Embryonic facial prominence (tissue), 1 donor: ENCODE data around the gene ARHGAP23.

Source experiments
- DNase-seq: peaks from one replicate; pipeline ENCODE4 v3.0.0-alpha.2; 2016; ENCODE audit errors: extremely low spot score

ARHGAP23 gene, protein sequence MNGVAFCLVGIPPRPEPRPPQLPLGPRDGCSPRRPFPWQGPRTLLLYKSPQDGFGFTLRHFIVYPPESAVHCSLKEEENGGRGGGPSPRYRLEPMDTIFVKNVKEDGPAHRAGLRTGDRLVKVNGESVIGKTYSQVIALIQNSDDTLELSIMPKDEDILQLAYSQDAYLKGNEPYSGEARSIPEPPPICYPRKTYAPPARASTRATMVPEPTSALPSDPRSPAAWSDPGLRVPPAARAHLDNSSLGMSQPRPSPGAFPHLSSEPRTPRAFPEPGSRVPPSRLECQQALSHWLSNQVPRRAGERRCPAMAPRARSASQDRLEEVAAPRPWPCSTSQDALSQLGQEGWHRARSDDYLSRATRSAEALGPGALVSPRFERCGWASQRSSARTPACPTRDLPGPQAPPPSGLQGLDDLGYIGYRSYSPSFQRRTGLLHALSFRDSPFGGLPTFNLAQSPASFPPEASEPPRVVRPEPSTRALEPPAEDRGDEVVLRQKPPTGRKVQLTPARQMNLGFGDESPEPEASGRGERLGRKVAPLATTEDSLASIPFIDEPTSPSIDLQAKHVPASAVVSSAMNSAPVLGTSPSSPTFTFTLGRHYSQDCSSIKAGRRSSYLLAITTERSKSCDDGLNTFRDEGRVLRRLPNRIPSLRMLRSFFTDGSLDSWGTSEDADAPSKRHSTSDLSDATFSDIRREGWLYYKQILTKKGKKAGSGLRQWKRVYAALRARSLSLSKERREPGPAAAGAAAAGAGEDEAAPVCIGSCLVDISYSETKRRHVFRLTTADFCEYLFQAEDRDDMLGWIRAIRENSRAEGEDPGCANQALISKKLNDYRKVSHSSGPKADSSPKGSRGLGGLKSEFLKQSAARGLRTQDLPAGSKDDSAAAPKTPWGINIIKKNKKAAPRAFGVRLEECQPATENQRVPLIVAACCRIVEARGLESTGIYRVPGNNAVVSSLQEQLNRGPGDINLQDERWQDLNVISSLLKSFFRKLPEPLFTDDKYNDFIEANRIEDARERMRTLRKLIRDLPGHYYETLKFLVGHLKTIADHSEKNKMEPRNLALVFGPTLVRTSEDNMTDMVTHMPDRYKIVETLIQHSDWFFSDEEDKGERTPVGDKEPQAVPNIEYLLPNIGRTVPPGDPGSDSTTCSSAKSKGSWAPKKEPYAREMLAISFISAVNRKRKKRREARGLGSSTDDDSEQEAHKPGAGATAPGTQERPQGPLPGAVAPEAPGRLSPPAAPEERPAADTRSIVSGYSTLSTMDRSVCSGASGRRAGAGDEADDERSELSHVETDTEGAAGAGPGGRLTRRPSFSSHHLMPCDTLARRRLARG (N-terminal part only)

GRCh38 chr17:38428112-38428642, at the start of gene ARHGAP23:
ARHGAP23 (plus strand) TSS chr17:38428464; CDS start chr17:38428486, 22 bp downstream.
- DNase-seq: no peak

- no peak for DNase-seq
Measured at GRCh38 chr17:38379448-38379847, 48.8 kb upstream of the ARHGAP23 start.

GRCh38 chr17:38395090-38395489, 33.2 kb upstream of the ARHGAP23 start:
- DNase-seq: no peak

DNA sequence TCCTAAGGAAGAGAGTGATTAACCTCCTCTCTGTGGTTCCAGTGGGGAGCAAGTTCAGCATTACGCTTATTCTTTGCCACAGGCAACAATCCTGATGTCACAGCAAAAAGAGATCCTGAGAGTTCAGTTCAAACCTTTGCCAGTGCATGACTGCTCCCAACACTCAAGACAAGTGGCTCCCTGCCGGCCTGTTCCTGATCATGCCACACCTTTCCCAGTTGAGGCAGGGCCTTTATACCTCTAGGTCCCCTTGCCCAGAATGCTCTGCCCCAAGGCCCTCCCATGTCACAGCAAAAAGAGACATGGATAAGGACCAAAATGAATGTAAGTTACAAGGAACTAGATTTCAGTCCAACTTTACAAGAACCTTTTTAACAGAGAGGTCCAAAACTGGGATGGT, 31.0 kb upstream of the ARHGAP23 start:
- DNase-seq: no peak

DNA sequence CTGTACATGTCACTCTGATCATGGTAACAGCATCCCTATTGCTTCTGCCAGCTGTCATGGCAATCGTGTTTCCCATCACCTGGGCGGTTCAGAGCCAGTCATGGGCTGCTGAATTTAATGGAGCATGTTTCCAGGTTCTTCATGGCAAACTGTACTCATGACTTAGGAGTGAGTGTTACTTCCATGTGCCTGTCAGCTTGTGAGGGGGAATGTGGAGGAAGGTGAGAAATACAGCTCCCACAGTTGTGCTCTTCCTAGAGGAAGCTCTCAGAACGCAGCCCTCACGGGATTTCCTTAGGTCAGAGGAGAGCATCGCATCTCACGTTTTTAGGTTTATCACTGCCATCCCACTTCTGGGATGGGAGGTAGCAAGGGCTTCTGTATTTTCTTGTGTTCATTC, 28.0 kb upstream of the ARHGAP23 start:
- no peak for DNase-seq

DNA sequence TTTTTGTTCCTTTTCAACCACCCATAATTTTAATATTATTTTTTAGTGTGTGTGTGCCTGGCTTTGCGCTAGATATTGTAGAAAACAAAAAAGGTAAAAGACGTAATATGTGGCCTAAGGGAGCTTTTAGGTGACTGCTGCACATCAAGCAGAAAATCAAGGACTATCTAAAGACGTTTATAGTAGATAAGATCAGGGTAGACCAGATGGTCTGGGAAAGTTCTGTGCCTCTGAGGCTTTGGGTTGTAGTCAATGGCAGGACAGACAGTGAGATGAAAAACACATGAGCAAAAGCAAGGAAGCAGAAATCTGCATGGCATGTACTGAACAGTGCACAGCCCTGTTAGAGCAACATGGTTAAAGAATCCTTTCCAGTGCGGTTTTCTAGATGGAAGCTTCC, 26.8 kb upstream of the ARHGAP23 start:
- DNase-seq: no peak

DNA sequence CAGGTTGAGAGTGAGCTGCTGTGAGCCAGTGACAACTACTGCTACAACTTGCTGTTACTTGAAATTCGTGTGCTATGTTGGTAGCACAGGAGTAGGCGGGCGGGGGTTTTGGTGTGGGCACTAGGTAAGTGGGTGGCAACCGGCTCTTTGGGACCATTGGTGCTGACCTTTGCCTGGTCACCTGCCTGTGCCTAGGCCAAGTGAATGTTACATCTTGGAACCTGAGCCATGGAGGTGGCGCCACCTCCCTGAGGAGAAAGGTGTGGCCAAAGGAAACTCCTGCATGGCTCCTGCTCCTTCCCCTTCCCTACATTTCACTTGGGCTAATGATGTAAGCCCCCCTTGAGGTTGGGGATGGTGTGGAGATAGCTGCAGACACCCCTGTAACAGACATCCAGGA, 25.4 kb upstream of the ARHGAP23 start:
- DNase-seq: no peak

DNA sequence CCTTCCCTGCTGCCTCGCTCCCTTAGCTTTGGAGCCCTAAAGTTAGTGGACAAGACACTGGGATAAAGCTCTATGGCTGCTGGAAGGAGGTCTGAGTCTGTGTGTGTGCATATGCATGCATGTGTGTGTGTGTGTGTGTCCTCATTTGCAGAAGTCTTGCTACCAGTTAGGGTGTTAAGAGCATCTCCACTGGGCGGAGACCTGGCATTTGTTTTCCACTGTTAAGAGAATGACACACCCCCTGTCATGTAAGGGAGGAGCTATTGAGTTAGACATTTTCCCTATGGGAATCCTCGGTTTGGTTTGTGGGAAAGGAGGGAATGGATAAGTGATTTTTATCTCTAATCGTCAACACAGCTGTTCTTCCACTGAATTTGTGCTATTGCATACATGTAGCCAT, 24.8 kb upstream of the ARHGAP23 start:
- no peak for DNase-seq

DNA sequence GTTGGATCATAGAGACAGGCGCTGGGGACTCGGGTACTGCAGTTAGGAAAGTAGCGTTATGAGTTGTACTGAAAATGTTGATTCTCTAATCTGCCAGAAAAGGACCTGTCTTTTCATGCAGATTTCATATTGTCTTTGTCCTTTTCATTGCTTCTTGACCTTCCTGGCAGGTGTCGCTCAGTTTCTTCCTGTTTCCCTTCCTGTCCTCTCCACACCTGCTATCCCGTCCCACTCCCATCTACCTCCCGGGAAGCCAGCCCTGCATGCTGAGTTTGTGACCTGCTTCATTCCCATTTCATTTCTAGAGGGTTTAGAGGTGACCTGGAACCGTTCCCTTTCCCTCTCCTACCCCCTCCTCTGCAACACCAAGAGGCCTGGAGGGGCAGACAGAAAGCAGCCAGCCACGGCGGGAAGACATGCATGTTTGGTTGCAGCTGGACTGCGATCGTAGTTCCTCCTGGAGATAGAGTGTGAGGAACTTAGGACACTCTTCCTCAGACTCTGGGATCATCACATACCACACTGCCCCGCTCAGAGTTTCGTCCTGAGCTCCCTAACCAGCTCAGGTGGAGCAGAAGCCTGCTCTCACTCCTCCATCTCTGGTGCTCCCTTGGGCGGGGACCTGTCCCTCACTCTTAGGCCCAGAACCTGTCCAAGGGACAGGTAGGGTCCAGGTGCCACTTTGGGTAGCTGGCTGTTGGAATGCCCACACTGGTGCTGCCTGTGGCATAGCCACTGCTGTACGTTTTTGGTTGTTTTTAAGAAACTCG, 23.9 kb upstream of the ARHGAP23 start:
- no peak for DNase-seq

- no peak for DNase-seq
Measured at GRCh38 chr17:38405654-38406053, 22.6 kb upstream of the ARHGAP23 start.

- DNase-seq: no peak
Measured at GRCh38 chr17:38410201-38410600, 18.1 kb upstream of the ARHGAP23 start.

DNA sequence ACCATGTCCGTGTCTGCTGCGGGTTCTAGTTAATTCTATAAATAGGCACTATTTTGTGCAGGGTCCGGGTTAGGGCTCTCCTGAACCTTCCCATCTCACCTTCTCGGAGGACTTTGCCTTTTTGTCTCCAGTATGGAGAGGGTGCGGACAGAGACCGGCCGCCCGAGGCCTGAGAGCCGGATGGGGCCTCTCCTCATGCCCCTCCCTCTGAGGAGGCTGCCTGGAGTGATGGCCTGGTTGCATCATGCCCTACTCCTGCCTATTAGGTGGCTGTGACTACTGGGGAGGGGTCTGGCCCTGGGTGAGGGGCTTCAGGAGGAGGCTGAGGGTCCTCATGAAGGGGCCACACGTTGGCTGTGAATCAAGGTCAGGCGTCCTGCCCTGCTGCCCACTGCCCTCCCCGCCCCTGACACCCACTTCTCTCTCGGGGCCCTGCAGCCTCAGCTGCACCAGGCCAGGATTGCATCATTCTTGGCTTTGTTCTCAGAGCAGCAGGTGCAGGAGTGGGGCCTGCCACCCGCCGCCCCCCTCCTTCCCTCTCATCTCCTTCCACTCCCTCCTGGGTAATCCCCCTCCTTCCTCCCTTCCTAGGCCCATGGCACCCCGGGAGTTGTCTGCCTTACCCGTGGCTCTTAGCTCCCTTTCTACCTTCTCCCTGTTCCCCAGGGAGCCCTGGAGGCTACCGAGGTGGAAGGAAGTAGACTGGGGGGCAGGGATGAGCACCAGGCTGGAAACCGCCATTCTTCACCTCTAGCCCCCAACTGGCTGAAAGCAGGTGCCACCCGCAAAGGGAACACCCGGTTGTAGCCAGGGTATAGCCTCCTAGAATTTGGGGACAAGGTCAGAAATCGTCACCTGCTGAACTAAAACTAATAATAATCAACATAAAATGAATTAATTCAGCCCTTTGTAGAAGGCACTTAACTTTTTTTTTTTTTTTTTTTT, 12.7 kb upstream of the ARHGAP23 start:
- DNase-seq: no peak

DNA sequence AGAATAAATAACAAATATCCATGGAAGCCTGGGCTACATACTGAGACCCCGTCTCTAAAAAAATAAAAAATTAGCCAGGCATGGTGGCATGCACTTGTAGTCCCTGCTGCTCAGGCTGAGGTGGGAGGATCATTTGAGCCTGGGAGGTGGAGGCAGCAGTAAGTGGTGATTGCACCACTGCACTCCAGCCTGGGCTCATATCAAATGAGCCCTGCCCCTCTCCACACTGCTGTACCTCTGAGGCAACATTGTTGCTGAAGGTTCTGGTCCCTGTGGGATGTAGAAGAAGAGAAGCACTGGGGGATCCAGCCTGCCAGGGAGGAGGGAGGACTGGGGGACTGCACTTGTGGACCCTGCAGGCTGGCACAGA, 11.4 kb upstream of the ARHGAP23 start:
- no peak for DNase-seq

GRCh38 chr17:38417210-38417951, 10.9 kb upstream of the ARHGAP23 start:
- DNase-seq: no peak

DNA sequence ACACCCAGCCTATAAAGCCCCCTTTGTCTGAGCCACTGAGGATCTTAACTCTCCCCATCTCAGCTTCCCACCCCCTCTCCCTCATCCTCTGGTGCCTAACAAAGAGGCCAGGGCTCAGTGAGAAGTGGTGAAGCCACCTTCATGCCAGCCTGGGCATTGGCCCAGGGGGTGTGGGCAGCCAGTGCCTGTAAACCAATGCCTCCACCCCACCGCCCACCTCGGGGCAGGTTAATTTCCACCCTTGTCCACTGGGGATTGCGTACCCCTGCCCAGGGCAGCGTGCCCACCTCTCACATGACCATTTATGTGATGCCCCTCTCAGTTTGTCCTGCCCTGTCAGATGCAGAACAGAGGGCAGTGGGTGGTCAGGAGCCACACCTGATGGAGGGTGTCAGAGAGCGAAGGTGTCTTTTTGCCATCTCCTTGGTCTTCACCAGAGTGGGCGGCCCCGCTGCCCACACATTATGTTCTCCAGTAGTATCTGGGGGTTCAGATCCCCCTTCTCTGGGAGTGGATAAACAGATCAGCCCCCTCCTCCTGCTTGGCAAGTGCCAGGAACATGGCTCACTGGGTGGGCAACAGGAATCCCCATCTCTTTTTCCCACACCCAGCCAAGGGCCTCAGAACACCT, 10.1 kb upstream of the ARHGAP23 start:
- no peak for DNase-seq

- no peak for DNase-seq
Measured at GRCh38 chr17:38418693-38419507, 9.4 kb upstream of the ARHGAP23 start.

GRCh38 chr17:38419508-38419981, 8.7 kb upstream of the ARHGAP23 start:
- no peak for DNase-seq

DNA sequence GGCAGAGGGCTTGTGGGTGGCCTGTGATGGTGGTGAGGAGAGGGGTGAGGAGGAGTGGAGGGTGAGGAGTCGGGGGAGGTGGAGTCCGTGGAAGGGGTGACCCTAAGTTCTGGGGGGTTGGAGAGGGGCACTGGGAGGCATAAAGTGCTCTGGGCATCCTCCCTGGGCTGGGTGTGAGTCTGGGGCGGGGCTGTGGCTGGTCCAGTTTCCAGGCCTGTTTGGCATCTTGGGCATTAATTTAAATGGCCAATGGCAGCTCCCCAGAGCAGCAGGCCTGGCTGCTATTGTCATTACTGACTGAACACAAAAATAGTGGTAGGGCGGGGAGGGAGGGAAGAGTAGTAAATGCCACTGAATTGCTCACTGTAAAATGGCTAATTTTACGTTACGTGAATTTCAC, 7.7 kb upstream of the ARHGAP23 start:
- no peak for DNase-seq
